ENCODE data around the gene KLF6.

DNA sequence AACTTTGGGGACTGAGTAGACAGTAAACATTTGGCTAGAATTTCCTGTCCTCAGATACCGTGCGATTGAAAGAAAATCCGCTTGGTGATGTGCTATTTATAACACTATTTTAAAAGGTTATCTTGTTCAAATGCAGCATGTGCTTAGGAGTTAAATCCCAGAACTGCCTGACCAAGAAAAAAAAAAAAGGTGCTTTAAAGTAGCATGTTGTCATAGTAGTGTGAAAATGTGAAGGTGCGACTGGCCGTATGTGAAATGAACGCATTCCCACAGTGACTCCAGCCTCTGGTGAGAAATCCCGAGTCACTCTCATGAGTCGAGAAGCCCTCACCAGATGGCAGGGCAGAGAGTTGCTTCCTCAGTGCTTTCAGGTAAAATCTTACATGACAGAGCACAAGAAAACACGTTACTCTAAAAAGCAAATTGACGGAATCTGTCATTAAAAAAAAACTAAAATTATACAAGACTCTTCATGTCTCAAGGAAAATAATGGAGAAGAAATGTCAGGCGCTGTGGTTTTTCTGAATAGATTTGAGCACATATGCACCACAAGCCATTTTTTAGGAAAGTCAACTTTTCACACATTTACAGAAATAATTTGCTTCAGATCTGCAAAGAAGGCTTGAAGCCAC, 18.4 kb upstream of the KLF6 start:
- TF ChIP-seq, protein P1, sequence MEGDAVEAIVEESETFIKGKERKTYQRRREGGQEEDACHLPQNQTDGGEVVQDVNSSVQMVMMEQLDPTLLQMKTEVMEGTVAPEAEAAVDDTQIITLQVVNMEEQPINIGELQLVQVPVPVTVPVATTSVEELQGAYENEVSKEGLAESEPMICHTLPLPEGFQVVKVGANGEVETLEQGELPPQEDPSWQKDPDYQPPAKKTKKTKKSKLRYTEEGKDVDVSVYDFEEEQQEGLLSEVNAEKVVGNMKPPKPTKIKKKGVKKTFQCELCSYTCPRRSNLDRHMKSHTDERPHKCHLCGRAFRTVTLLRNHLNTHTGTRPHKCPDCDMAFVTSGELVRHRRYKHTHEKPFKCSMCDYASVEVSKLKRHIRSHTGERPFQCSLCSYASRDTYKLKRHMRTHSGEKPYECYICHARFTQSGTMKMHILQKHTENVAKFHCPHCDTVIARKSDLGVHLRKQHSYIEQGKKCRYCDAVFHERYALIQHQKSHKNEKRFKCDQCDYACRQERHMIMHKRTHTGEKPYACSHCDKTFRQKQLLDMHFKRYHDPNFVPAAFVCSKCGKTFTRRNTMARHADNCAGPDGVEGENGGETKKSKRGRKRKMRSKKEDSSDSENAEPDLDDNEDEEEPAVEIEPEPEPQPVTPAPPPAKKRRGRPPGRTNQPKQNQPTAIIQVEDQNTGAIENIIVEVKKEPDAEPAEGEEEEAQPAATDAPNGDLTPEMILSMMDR (conservative IDR thresholded peaks at IDR 0.05; ENCODE audit: low read depth in 2 of 2) = no peak
- TF ChIP-seq EZH2phosphoT487 (IDR thresholded peaks at IDR 0.05; ENCODE audit: unreplicated experiment) (no peak), CREB1 (CRISPR knock-in tag; IDR thresholded peaks at IDR 0.05; ENCODE audit: low read depth) (no peak), EZH2 (IDR thresholded peaks at IDR 0.05; ENCODE audit: low read depth, unreplicated experiment) (no peak), POLR2AphosphoS5 (IDR thresholded peaks at IDR 0.05; ENCODE audit: low read depth) (no peak), REST (IDR thresholded peaks at IDR 0.05; ENCODE audit: unreplicated experiment) (no peak), ZNF114 (CRISPR knock-in tag; IDR thresholded peaks at IDR 0.05) (no peak), JUNB (IDR thresholded peaks at IDR 0.05; ENCODE audit: unreplicated experiment) (no peak), ZNF331 (CRISPR knock-in tag; IDR thresholded peaks at IDR 0.05; ENCODE audit: low read depth) (no peak), NANOG (IDR thresholded peaks at IDR 0.05; ENCODE audit: borderline replicate concordance) (no peak), STAT1 (IDR thresholded peaks at IDR 0.05; ENCODE audit: unreplicated experiment) (no peak)
- TF ChIP-seq, protein P2, sequence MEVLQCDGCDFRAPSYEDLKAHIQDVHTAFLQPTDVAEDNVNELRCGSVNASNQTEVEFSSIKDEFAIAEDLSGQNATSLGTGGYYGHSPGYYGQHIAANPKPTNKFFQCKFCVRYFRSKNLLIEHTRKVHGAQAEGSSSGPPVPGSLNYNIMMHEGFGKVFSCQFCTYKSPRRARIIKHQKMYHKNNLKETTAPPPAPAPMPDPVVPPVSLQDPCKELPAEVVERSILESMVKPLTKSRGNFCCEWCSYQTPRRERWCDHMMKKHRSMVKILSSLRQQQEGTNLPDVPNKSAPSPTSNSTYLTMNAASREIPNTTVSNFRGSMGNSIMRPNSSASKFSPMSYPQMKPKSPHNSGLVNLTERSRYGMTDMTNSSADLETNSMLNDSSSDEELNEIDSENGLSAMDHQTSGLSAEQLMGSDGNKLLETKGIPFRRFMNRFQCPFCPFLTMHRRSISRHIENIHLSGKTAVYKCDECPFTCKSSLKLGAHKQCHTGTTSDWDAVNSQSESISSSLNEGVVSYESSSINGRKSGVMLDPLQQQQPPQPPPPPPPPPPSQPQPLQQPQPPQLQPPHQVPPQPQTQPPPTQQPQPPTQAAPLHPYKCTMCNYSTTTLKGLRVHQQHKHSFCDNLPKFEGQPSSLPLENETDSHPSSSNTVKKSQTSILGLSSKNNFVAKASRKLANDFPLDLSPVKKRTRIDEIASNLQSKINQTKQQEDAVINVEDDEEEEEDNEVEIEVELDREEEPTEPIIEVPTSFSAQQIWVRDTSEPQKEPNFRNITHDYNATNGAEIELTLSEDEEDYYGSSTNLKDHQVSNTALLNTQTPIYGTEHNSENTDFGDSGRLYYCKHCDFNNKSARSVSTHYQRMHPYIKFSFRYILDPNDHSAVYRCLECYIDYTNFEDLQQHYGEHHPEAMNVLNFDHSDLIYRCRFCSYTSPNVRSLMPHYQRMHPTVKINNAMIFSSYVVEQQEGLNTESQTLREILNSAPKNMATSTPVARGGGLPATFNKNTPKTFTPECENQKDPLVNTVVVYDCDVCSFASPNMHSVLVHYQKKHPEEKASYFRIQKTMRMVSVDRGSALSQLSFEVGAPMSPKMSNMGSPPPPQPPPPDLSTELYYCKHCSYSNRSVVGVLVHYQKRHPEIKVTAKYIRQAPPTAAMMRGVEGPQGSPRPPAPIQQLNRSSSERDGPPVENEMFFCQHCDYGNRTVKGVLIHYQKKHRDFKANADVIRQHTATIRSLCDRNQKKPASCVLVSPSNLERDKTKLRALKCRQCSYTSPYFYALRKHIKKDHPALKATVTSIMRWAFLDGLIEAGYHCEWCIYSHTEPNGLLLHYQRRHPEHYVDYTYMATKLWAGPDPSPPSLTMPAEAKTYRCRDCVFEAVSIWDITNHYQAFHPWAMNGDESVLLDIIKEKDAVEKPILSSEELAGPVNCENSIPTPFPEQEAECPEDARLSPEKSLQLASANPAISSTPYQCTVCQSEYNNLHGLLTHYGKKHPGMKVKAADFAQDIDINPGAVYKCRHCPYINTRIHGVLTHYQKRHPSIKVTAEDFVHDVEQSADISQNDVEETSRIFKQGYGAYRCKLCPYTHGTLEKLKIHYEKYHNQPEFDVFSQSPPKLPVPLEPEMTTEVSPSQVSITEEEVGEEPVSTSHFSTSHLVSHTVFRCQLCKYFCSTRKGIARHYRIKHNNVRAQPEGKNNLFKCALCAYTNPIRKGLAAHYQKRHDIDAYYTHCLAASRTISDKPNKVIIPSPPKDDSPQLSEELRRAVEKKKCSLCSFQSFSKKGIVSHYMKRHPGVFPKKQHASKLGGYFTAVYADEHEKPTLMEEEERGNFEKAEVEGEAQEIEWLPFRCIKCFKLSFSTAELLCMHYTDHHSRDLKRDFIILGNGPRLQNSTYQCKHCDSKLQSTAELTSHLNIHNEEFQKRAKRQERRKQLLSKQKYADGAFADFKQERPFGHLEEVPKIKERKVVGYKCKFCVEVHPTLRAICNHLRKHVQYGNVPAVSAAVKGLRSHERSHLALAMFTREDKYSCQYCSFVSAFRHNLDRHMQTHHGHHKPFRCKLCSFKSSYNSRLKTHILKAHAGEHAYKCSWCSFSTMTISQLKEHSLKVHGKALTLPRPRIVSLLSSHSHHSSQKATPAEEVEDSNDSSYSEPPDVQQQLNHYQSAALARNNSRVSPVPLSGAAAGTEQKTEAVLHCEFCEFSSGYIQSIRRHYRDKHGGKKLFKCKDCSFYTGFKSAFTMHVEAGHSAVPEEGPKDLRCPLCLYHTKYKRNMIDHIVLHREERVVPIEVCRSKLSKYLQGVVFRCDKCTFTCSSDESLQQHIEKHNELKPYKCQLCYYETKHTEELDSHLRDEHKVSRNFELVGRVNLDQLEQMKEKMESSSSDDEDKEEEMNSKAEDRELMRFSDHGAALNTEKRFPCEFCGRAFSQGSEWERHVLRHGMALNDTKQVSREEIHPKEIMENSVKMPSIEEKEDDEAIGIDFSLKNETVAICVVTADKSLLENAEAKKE (CRISPR knock-in tag; IDR thresholded peaks at IDR 0.05) = no peak
- TF ChIP-seq, protein P3, sequence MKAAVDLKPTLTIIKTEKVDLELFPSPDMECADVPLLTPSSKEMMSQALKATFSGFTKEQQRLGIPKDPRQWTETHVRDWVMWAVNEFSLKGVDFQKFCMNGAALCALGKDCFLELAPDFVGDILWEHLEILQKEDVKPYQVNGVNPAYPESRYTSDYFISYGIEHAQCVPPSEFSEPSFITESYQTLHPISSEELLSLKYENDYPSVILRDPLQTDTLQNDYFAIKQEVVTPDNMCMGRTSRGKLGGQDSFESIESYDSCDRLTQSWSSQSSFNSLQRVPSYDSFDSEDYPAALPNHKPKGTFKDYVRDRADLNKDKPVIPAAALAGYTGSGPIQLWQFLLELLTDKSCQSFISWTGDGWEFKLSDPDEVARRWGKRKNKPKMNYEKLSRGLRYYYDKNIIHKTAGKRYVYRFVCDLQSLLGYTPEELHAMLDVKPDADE (IDR thresholded peaks at IDR 0.05) = no peak
